SK-N-MC (cell line): ENCODE results near the gene DOK3.

Experiments used
- EZH2 ChIP-seq: fragments of 200-600 bp; sonication (generic); IDR thresholded peaks from one replicate; pipeline ENCODE4 v1.6.1; 2017; ENCODE audit warnings: antibody characterized with exemption
- FOXP2 ChIP-seq: optimal IDR thresholded peaks from 2 replicates; pipeline ENCODE3; 2011; ENCODE audit warnings: mild to moderate bottlenecking, moderate library complexity; ENCODE audit not compliant: insufficient read depth; ENCODE audit errors: extremely low read length, control extremely low read depth
- POLR2AphosphoS5 ChIP-seq: IDR thresholded peaks from 2 replicates; pipeline ENCODE4 v1.6.1; 2012; ENCODE audit warnings: mild to moderate bottlenecking, low read depth, low read length, borderline replicate concordance

DNA sequence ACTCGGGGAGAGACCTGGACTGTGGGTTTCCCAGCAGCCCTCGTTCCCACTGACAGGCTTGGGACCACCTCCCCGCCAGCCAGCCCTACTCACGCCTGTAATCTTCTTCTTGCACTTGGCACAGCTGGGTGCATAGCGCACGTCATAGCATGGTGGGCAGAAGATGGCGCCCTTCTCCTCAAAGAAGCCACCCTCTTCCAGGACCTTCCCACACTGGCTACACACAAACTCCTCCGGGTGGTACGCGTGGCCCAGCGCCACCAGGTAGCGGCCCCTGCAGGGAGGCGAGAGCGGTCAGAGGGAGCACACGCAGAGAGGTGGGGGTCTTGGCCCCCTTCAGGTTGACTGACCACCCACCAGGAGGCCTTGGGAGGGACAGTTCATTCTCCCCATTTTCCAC lies 21.7 kb downstream of the DOK3 start:
- TF ChIP-seq POLR2AphosphoS5 (no peak), EZH2 (no peak), FOXP2 (no peak)
